ENCODE data around the gene ATP6V0D1. TPM values are rescaled to one million over a fixed set of nuclear protein-coding genes. Genes with fewer than 3 reads are reported as not detected.

Gene ATP6V0D1
- total RNA-seq, 1 experiment from 2014 or later: 43.0 TPM

- no peak overlapping the region for H2BK20ac ChIP-seq (ENCODE audit: low read depth, low read length, poor library complexity, severe bottlenecking)
- no peak overlapping the region for H4K91ac ChIP-seq (ENCODE audit: insufficient read length, low read depth, low read length)
- Mint-ChIP-seq H3K9me3 (no peaks in the 10 kb centered on the region), H3K4me1 (peaks cover 0 to 3% of the 10 kb centered on the region in 2 experiments; a peak in 1 of 4 replicates), H3K27me3 (ENCODE audit: low read depth) (no peaks in the 10 kb centered on the region), H3K27ac (peak overlapping the region in 1 of 3 experiments; percentile 71; a peak in 2 of 7 replicates), H3K4me3 (no peak overlapping the region; a peak in 1 of 5 replicates), H3K36me3 (ENCODE audit: insufficient read depth in 1 of 3, low read depth in 3 of 3) (no peaks in the 10 kb centered on the region)
- H3K18ac ChIP-seq (ENCODE audit: insufficient read length, low read depth, low read length): no peak overlapping the region
- H3K23ac ChIP-seq (ENCODE audit: insufficient read length, low read depth, low read length): no peak overlapping the region
- no peak overlapping the region for H4K5ac ChIP-seq (ENCODE audit: insufficient read length, low read depth, low read length)
- no peak overlapping the region for H2BK12ac ChIP-seq (ENCODE audit: insufficient read length, low read depth, low read length)
- no peak overlapping the region for H3K4ac ChIP-seq (ENCODE audit: low read depth, low read length)
- H4K20me1 ChIP-seq (ENCODE audit: control insufficient read depth, insufficient read depth, insufficient read length): no peaks in the 10 kb centered on the region
- no peak overlapping the region for H2BK5ac ChIP-seq (ENCODE audit: insufficient read length, low read length)
- no peak for DNase-seq
- H3T11ph ChIP-seq (ENCODE audit: low read length): no peak overlapping the region
- H3K4me2 ChIP-seq (ENCODE audit: insufficient read depth, insufficient read length, low read length): no peak overlapping the region
- H3K27me3 ChIP-seq (ENCODE audit: insufficient read depth, low read length): no peaks in the 10 kb centered on the region
- H3K23me2 ChIP-seq (ENCODE audit: insufficient read length, low read depth, low read length, poor library complexity, severe bottlenecking): no peaks in the 10 kb centered on the region
- H3K4me1 ChIP-seq (ENCODE audit: insufficient read depth, low read length): no peaks in the 10 kb centered on the region
- no peaks in the 10 kb centered on the region for H3K9me3 ChIP-seq (ENCODE audit: control insufficient read depth, low read depth, low read length)
- H3K56ac ChIP-seq (ENCODE audit: insufficient read length, low read depth, low read length): no peak overlapping the region
- H3K79me1 ChIP-seq (ENCODE audit: insufficient read depth, low read depth, low read length, poor library complexity, severe bottlenecking): no peaks in the 10 kb centered on the region
- H3K79me2 ChIP-seq (ENCODE audit: insufficient read depth, low read length): no peaks in the 10 kb centered on the region
- H3K27ac ChIP-seq (ENCODE audit: insufficient read length, low read depth, low read length): no peak overlapping the region
- no peak overlapping the region for H2BK15ac ChIP-seq (ENCODE audit: low read depth, low read length)
- TF ChIP-seq CTCF (conservative IDR thresholded peaks at IDR 0.05): no peak
- no CpG with 5 or more reads among the region's 5 CpGs for WGBS (ENCODE audit: extremely low coverage, insufficient read length, low lambda C conversion rate)
- H4K8ac ChIP-seq (replicated peaks; ENCODE audit: insufficient read length, low read depth, low read length): no peak overlapping the region
- H3K14ac ChIP-seq (ENCODE audit: insufficient read depth, low read length): no peak overlapping the region; the same call in 1 of the 2 replicates
- no peak overlapping the region for H2BK120ac ChIP-seq (ENCODE audit: low read depth, low read length, poor library complexity, severe bottlenecking)
- H2AK5ac ChIP-seq (ENCODE audit: insufficient read length, low read length): no peak overlapping the region
- no peak overlapping the region for H2AFZ ChIP-seq (ENCODE audit: low read length)
- no peak overlapping the region for H3K9ac ChIP-seq (ENCODE audit: extremely low read depth, insufficient read length, low read length)
Measured at GRCh38 chr16:67460168-67460567, 20.8 kb downstream of the ATP6V0D1 start.

Measured in H9 (cell line).